GM21528 (cell line): ENCODE data around the gene RPS29.

Experiments
- ATAC-seq: cut with Tn5 transposase; IDR thresholded peaks from one replicate; pipeline ENCODE4 v1.9.1; 2021; ENCODE audit warnings: mild to moderate bottlenecking, moderate library complexity; ENCODE audit not compliant: unreplicated experiment, low FRiP score

The RPS29 gene

GRCh38 chr14:49553106-49553505 is 33.1 kb downstream of the RPS29 start:
- ATAC-seq = no peak

- ATAC-seq = no peak
Observed at GRCh38 chr14:49551569-49551968, 34.6 kb downstream of the RPS29 start.

GRCh38 chr14:49550286-49551184 is 35.6 kb downstream of the RPS29 start:
- no peak for ATAC-seq

- no peak for ATAC-seq
Observed at GRCh38 chr14:49549881-49550280, 36.3 kb downstream of the RPS29 start.

GRCh38 chr14:49549446-49549845 is 36.7 kb downstream of the RPS29 start:
- ATAC-seq = no peak

- ATAC-seq = no peak
Observed at GRCh38 chr14:49546766-49547165, 39.4 kb downstream of the RPS29 start.

GRCh38 chr14:49545716-49546115 is 40.5 kb downstream of the RPS29 start:
- ATAC-seq = no peak

GRCh38 chr14:49545071-49545470 is 41.1 kb downstream of the RPS29 start:
- ATAC-seq = no peak

- no peak for ATAC-seq
Observed at GRCh38 chr14:49541049-49541448, 45.1 kb downstream of the RPS29 start.

- ATAC-seq = no peak
Observed at GRCh38 chr14:49538852-49539251, 47.3 kb downstream of the RPS29 start.
